PC-3 (cell line): Measurements from ENCODE around the gene ACOXL.

ENCODE experiments used
- EZH2 ChIP-seq: fragments of 300-600 bp; sonication (generic); IDR thresholded peaks from one replicate; pipeline ENCODE4 v1.6.1; 2017; ENCODE audit warnings: antibody characterized with exemption, mild to moderate bottlenecking, low read length; ENCODE audit not compliant: unreplicated experiment
- EZH2phosphoT487 ChIP-seq: fragments of 300-600 bp; sonication (generic); IDR thresholded peaks from 2 replicates; pipeline ENCODE4 v1.6.1; 2018; ENCODE audit warnings: mild to moderate bottlenecking, antibody characterized with exemption, low read length, borderline replicate concordance
- TF ChIP-seq, protein P1 (sequence below): fragments of 300-600 bp; sonication (generic); conservative IDR thresholded peaks from 2 replicates; pipeline ENCODE4 v1.5.1; 2017; ENCODE audit warnings: antibody characterized with exemption, low read depth, mild to moderate bottlenecking, low read length

DNA sequence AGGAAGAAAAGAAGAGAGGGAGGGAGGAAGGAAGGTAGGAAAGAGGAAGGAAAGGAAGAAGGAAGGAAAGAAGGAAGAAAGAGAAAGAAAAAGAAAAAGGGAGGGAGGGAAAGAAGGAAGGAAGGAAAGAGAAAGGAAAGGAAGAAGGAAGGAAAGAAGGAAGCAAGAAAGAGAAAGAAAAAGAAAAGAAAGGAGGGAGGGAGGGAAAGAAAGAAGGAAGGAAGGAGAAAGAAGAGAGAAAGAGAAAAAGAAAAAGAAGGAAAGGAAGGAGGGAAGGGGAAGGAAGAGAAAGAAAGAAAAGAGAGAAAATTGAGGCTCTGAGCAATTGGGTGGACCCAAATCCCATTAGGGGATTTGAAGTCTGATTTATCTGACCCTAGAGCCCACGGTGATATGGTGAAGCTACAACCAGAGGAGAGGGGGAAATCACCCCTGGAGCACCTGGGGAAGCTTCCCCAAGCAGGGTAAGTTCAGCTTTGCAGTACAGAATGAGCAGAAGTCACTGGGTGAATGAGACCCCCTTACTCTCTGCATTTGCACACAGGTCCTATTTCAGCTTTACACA, 210.8 kb downstream of the ACOXL start:
- TF ChIP-seq, protein P1, sequence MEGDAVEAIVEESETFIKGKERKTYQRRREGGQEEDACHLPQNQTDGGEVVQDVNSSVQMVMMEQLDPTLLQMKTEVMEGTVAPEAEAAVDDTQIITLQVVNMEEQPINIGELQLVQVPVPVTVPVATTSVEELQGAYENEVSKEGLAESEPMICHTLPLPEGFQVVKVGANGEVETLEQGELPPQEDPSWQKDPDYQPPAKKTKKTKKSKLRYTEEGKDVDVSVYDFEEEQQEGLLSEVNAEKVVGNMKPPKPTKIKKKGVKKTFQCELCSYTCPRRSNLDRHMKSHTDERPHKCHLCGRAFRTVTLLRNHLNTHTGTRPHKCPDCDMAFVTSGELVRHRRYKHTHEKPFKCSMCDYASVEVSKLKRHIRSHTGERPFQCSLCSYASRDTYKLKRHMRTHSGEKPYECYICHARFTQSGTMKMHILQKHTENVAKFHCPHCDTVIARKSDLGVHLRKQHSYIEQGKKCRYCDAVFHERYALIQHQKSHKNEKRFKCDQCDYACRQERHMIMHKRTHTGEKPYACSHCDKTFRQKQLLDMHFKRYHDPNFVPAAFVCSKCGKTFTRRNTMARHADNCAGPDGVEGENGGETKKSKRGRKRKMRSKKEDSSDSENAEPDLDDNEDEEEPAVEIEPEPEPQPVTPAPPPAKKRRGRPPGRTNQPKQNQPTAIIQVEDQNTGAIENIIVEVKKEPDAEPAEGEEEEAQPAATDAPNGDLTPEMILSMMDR = no peak
- TF ChIP-seq EZH2 = no peak
- TF ChIP-seq EZH2phosphoT487 = no peak
